HEK293 (cell line): Measurements from ENCODE around the gene SNCB.

Source experiments
- CTCF ChIP-seq: fragments of 450-650 bp; formaldehyde crosslinking; IDR thresholded peaks from 2 replicates; pipeline ENCODE4 v1.5.1; 2016; ENCODE audit warnings: missing biosample characterization, missing genetic modification characterization
- ZBTB17 ChIP-seq: fragments of 450-650 bp; formaldehyde crosslinking; IDR thresholded peaks from 2 replicates; pipeline ENCODE4 v1.5.1; 2016; ENCODE audit warnings: missing biosample characterization, missing genetic modification characterization
- ZFP41 ChIP-seq: fragments of 450-650 bp; formaldehyde crosslinking; IDR thresholded peaks from 2 replicates; pipeline ENCODE4 v1.5.1; 2016; ENCODE audit warnings: missing biosample characterization, missing genetic modification characterization, borderline replicate concordance
- ZNF114 ChIP-seq: fragments of 450-650 bp; formaldehyde crosslinking; IDR thresholded peaks from 2 replicates; pipeline ENCODE4 v1.5.0; 2017; ENCODE audit warnings: missing biosample characterization, missing genetic modification characterization
- ZNF146 ChIP-seq: fragments of 450-650 bp; formaldehyde crosslinking; IDR thresholded peaks from 2 replicates; pipeline ENCODE4 v1.5.1; 2016; ENCODE audit warnings: missing biosample characterization, missing genetic modification characterization
- ZNF174 ChIP-seq: fragments of 450-650 bp; formaldehyde crosslinking; IDR thresholded peaks from 2 replicates; pipeline ENCODE4 v1.5.0; 2017; ENCODE audit warnings: missing biosample characterization, mild to moderate bottlenecking, missing genetic modification characterization
- ZNF211 ChIP-seq: fragments of 450-650 bp; formaldehyde crosslinking; IDR thresholded peaks from 2 replicates; pipeline ENCODE4 v1.5.1; 2016; ENCODE audit warnings: low read depth, missing biosample characterization, missing genetic modification characterization
- ZNF335 ChIP-seq: fragments of 450-650 bp; formaldehyde crosslinking; conservative IDR thresholded peaks from 2 replicates; pipeline ENCODE4 v1.5.1; 2016; ENCODE audit warnings: missing biosample characterization, missing genetic modification characterization
- ZNF423 ChIP-seq: fragments of 450-650 bp; formaldehyde crosslinking; IDR thresholded peaks from 2 replicates; pipeline ENCODE4 v1.5.1; 2016; ENCODE audit warnings: missing biosample characterization, missing genetic modification characterization
- ZNF518A ChIP-seq: fragments of 450-650 bp; formaldehyde crosslinking; conservative IDR thresholded peaks from 2 replicates; pipeline ENCODE4 v1.5.1; 2016; ENCODE audit warnings: low read depth, missing biosample characterization, missing genetic modification characterization
- ZNF530 ChIP-seq: fragments of 450-650 bp; formaldehyde crosslinking; IDR thresholded peaks from 2 replicates; pipeline ENCODE4 v1.5.1; 2016; ENCODE audit warnings: low read depth, missing biosample characterization, missing genetic modification characterization
- ZNF558 ChIP-seq: fragments of 450-650 bp; formaldehyde crosslinking; IDR thresholded peaks from 2 replicates; pipeline ENCODE4 v1.5.1; 2016; ENCODE audit warnings: missing biosample characterization, missing genetic modification characterization
- ZNF610 ChIP-seq: fragments of 450-650 bp; formaldehyde crosslinking; IDR thresholded peaks from 2 replicates; pipeline ENCODE4 v1.5.1; 2016; ENCODE audit warnings: missing biosample characterization, missing genetic modification characterization, borderline replicate concordance
- ZNF707 ChIP-seq: fragments of 450-650 bp; formaldehyde crosslinking; IDR thresholded peaks from 2 replicates; pipeline ENCODE4 v1.5.1; 2016; ENCODE audit warnings: missing biosample characterization, missing genetic modification characterization

- no peak for TF ChIP-seq ZNF114 (tag by site-specific recombination)
- TF ChIP-seq CTCF (tag by site-specific recombination): no peak
- no peak for TF ChIP-seq ZBTB17 (tag by site-specific recombination)
- no peak for TF ChIP-seq ZNF335 (tag by site-specific recombination)
- TF ChIP-seq ZNF174 (tag by site-specific recombination): no peak
- no peak for TF ChIP-seq ZNF518A (tag by site-specific recombination)
- TF ChIP-seq ZNF530 (tag by site-specific recombination): no peak
- TF ChIP-seq ZNF423 (tag by site-specific recombination): no peak
- TF ChIP-seq ZNF610 (tag by site-specific recombination): no peak
- no peak for TF ChIP-seq ZNF558 (tag by site-specific recombination)
- TF ChIP-seq ZNF146: no peak
- no peak for TF ChIP-seq ZNF707
- no peak for TF ChIP-seq ZFP41 (tag by site-specific recombination)
- no peak for TF ChIP-seq ZNF211
Observed at GRCh38 chr5:176667637-176668036, 37.3 kb upstream of the SNCB start.
